H9 (cell line): ENCODE measurements around the gene SPARCL1. TPM values are rescaled to one million over a fixed set of nuclear protein-coding genes. Genes with fewer than 3 reads are reported as not detected.

Experiments
- DNase-seq: peaks from one replicate; pipeline ENCODE4 v3.0.0-alpha.2; 2017
- H2AFZ ChIP-seq: one replicate; pipeline ENCODE4 v1.6.1; 2013; ENCODE audit warnings: mild to moderate bottlenecking, low read length, control low read depth, moderate library complexity
- H2AK5ac ChIP-seq: 2 replicates; pipeline ENCODE4 v1.6.1; 2013; ENCODE audit warnings: low read length, control low read depth, mixed read lengths; ENCODE audit not compliant: insufficient read length
- H2BK120ac ChIP-seq: one replicate; pipeline ENCODE4 v1.6.1; 2013; ENCODE audit warnings: low read depth, mild to moderate bottlenecking, low read length, control low read depth, inconsistent platforms; ENCODE audit not compliant: poor library complexity, severe bottlenecking
- H2BK12ac ChIP-seq: 2 replicates; pipeline ENCODE4 v1.6.1; 2013; ENCODE audit warnings: low read length, control low read depth, mixed read lengths, low read depth; ENCODE audit not compliant: insufficient read length
- H2BK15ac ChIP-seq: 2 replicates; pipeline ENCODE4 v1.6.1; 2013; ENCODE audit warnings: low read depth, low read length, control low read depth
- H2BK20ac ChIP-seq: one replicate; pipeline ENCODE4 v1.6.1; 2013; ENCODE audit warnings: low read depth, mild to moderate bottlenecking, low read length, control low read depth, inconsistent platforms; ENCODE audit not compliant: poor library complexity, severe bottlenecking
- H2BK5ac ChIP-seq: 2 replicates; pipeline ENCODE4 v1.6.1; 2013; ENCODE audit warnings: low read length, control low read depth, mixed read lengths; ENCODE audit not compliant: insufficient read length
- H3K14ac ChIP-seq: 2 replicates; pipeline ENCODE4 v1.6.1; 2013; ENCODE audit warnings: low read length, control low read depth; ENCODE audit not compliant: insufficient read depth
- H3K18ac ChIP-seq: 2 replicates; pipeline ENCODE4 v1.6.1; 2013; ENCODE audit warnings: low read depth, mild to moderate bottlenecking, mixed read lengths, low read length, control low read depth; ENCODE audit not compliant: insufficient read length
- H3K23ac ChIP-seq: 2 replicates; pipeline ENCODE4 v1.6.1; 2013; ENCODE audit warnings: low read length, control low read depth, mixed read lengths, low read depth; ENCODE audit not compliant: insufficient read length
- H3K23me2 ChIP-seq: 2 replicates; pipeline ENCODE4 v1.6.1; 2013; ENCODE audit warnings: low read depth, mild to moderate bottlenecking, mixed read lengths, low read length, control low read depth; ENCODE audit not compliant: insufficient read length, poor library complexity, severe bottlenecking
- H3K27ac ChIP-seq: 2 replicates; pipeline ENCODE4 v1.5.1; 2013; ENCODE audit warnings: low read length, control low read depth, mixed read lengths, low read depth; ENCODE audit not compliant: insufficient read length
- H3K27me3 ChIP-seq: 2 replicates; pipeline ENCODE4 v1.6.1; 2013; ENCODE audit warnings: low read length, control low read depth, inconsistent platforms; ENCODE audit not compliant: insufficient read depth
- H3K4ac ChIP-seq: 2 replicates; pipeline ENCODE4 v1.6.1; 2013; ENCODE audit warnings: low read depth, mild to moderate bottlenecking, control low read depth, inconsistent platforms, low read length, moderate library complexity
- H3K4me1 ChIP-seq: 2 replicates; pipeline ENCODE4 v1.6.1; 2013; ENCODE audit warnings: low read length, control low read depth, inconsistent platforms; ENCODE audit not compliant: insufficient read depth
- H3K4me2 ChIP-seq: 2 replicates; pipeline ENCODE4 v1.6.1; 2013; ENCODE audit warnings: low read length, control low read depth, mixed read lengths; ENCODE audit not compliant: insufficient read length, insufficient read depth
- H3K56ac ChIP-seq: 2 replicates; pipeline ENCODE4 v1.6.1; 2013; ENCODE audit warnings: low read depth, mild to moderate bottlenecking, mixed read lengths, low read length, control low read depth; ENCODE audit not compliant: insufficient read length
- H3K79me1 ChIP-seq: 2 replicates; pipeline ENCODE4 v1.6.1; 2013; ENCODE audit warnings: low read depth, mild to moderate bottlenecking, moderate library complexity, low read length, control low read depth, inconsistent platforms; ENCODE audit not compliant: insufficient read depth, poor library complexity, severe bottlenecking
- H3K79me2 ChIP-seq: 2 replicates; pipeline ENCODE4 v1.6.1; 2013; ENCODE audit warnings: low read length, control low read depth, inconsistent platforms; ENCODE audit not compliant: insufficient read depth
- H3K9ac ChIP-seq: 2 replicates; pipeline ENCODE4 v1.6.1; 2013; ENCODE audit warnings: low read length, control low read depth, mixed read lengths; ENCODE audit not compliant: insufficient read length; ENCODE audit errors: extremely low read depth
- H3K9me3 ChIP-seq: one replicate; pipeline ENCODE4 v1.6.1; 2013; ENCODE audit warnings: low read depth, low read length, inconsistent platforms; ENCODE audit not compliant: control insufficient read depth
- H3T11ph ChIP-seq: one replicate; pipeline ENCODE4 v1.6.1; 2013; ENCODE audit warnings: mild to moderate bottlenecking, low read length, control low read depth, inconsistent platforms
- H4K20me1 ChIP-seq: one replicate; pipeline ENCODE4 v1.6.1; 2013; ENCODE audit not compliant: control insufficient read depth, insufficient read length, insufficient read depth
- H4K5ac ChIP-seq: 2 replicates; pipeline ENCODE4 v1.6.1; 2013; ENCODE audit warnings: low read depth, mild to moderate bottlenecking, mixed read lengths, low read length, control low read depth; ENCODE audit not compliant: insufficient read length
- H4K8ac ChIP-seq: replicated peaks from 2 replicates; pipeline ENCODE4 v1.6.1; 2013; ENCODE audit warnings: low read length, control low read depth, mixed read lengths, low read depth; ENCODE audit not compliant: insufficient read length
- H4K91ac ChIP-seq: 2 replicates; pipeline ENCODE4 v1.6.1; 2013; ENCODE audit warnings: low read depth, mild to moderate bottlenecking, moderate library complexity, mixed read lengths, low read length, control low read depth; ENCODE audit not compliant: insufficient read length
- H3K27ac Mint-ChIP-seq, 3 experiments: 2 replicates in 2 of 3; 3 replicates in 1 of 3; pipeline ENCODE4 v1.8.0; 2020 to 2021; ENCODE audit warnings: mixed read lengths in 3 of 3, mild to moderate bottlenecking in 1 of 3, moderate library complexity in 1 of 3
- H3K27me3 Mint-ChIP-seq: 2 replicates; pipeline ENCODE4 v1.8.0; 2021; ENCODE audit warnings: low read depth, mild to moderate bottlenecking, moderate library complexity, mixed read lengths
- H3K36me3 Mint-ChIP-seq, 3 experiments: 2 replicates in 2 of 3; 3 replicates in 1 of 3; pipeline ENCODE4 v1.8.0; 2020 to 2021; ENCODE audit warnings: low read depth in 3 of 3, mixed read lengths in 3 of 3; ENCODE audit not compliant: insufficient read depth in 1 of 3
- H3K4me1 Mint-ChIP-seq, 2 experiments: 2 replicates each; pipeline ENCODE4 v1.8.0; 2020; ENCODE audit warnings: mixed read lengths in 2 of 2
- H3K4me3 Mint-ChIP-seq, 2 experiments: 2 replicates in 1 of 2; 3 replicates in 1 of 2; pipeline ENCODE4 v1.8.0; 2020 to 2021; ENCODE audit warnings: mild to moderate bottlenecking in 2 of 2, mixed read lengths in 2 of 2, moderate library complexity in 1 of 2
- H3K9me3 Mint-ChIP-seq, 2 experiments: 2 replicates in 1 of 2; 3 replicates in 1 of 2; pipeline ENCODE4 v1.8.0; 2020; ENCODE audit warnings: mild to moderate bottlenecking in 2 of 2, mixed read lengths in 2 of 2, moderate library complexity in 1 of 2
- WGBS: extraction: QIAGEN DNeasy Blood & Tissue Kit; methylation state at CpG from one replicate; pipeline ENCODE4 v1.1.7; 2013; ENCODE audit warnings: missing lambda C conversion rate, low lambda C conversion rate, mixed read lengths; ENCODE audit not compliant: insufficient read length; ENCODE audit errors: extremely low coverage; 5-methylcytosine and 5-hydroxymethylcytosine counted together
- total RNA-seq: library from RNA; stranded (reverse); gene quantifications from 2 replicates; pipeline ENCODE4 v1.2.1, GENCODE V29; 2021
- TF ChIP-seq, protein P1 (sequence below): fragments of 200-600 bp; sonication (generic); conservative IDR thresholded peaks from 3 replicates; pipeline ENCODE4 v1.8.0; 2021; ENCODE audit warnings: antibody characterized with exemption, mild to moderate bottlenecking

The SPARCL1 gene
- total RNA-seq, 1 experiment from 2014 or later: 0.17 TPM

DNA sequence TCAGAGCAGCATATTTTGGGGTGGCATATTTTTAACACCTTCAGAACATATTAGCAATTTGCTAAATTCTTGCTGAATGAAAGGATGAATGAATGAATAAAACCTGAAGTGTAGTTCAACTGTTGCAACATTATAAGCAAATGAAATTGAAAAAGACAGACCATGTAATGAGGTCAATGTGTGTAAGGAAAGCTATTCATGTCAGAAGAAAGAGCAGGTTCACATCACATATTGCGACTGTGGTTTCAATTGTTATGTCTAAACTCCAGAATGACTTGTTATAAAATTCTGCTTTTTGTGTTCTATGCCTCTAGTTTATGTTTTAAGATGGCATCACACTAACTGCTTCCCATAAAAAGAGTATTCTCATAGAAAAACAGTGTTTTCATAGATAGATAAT lies 46.2 kb upstream of the SPARCL1 start:
- Mint-ChIP-seq H3K4me3 (no peak overlapping the region), H3K27ac (no peak overlapping the region), H3K27me3 (no peaks in the 10 kb centered on the region), H3K4me1 (peaks cover 6 to 18% of the 10 kb centered on the region in 2 experiments), H3K36me3 (no peaks in the 10 kb centered on the region), H3K9me3 (peaks cover 0 to 5% of the 10 kb centered on the region in 2 experiments; a peak in 1 of 5 replicates)
- H3K9me3 ChIP-seq: no peaks in the 10 kb centered on the region
- H3K56ac ChIP-seq: no peak overlapping the region
- no peak overlapping the region for H2AK5ac ChIP-seq
- no peak overlapping the region for H3T11ph ChIP-seq
- H3K14ac ChIP-seq: no peak overlapping the region
- H2AFZ ChIP-seq: no peak overlapping the region
- H3K9ac ChIP-seq: no peak overlapping the region
- H3K4ac ChIP-seq: no peak overlapping the region
- no peak overlapping the region for H4K91ac ChIP-seq
- H2BK5ac ChIP-seq: no peak overlapping the region
- no peaks in the 10 kb centered on the region for H3K27me3 ChIP-seq
- no peak overlapping the region for H2BK120ac ChIP-seq
- DNase-seq: no peak
- H3K23me2 ChIP-seq: no peaks in the 10 kb centered on the region
- no peaks in the 10 kb centered on the region for H4K20me1 ChIP-seq
- H3K79me2 ChIP-seq: no peaks in the 10 kb centered on the region
- no peak overlapping the region for H3K27ac ChIP-seq
- no peak overlapping the region for H3K23ac ChIP-seq
- no peak overlapping the region for H4K8ac ChIP-seq
- H3K4me2 ChIP-seq: no peak overlapping the region
- H4K5ac ChIP-seq: no peak overlapping the region
- H2BK12ac ChIP-seq: no peak overlapping the region
- peaks cover 3% of the 10 kb centered on the region for H3K4me1 ChIP-seq
- no peak overlapping the region for H3K18ac ChIP-seq
- WGBS: no CpG with 5 or more reads among the region's 1 CpG
- TF ChIP-seq, protein P1, sequence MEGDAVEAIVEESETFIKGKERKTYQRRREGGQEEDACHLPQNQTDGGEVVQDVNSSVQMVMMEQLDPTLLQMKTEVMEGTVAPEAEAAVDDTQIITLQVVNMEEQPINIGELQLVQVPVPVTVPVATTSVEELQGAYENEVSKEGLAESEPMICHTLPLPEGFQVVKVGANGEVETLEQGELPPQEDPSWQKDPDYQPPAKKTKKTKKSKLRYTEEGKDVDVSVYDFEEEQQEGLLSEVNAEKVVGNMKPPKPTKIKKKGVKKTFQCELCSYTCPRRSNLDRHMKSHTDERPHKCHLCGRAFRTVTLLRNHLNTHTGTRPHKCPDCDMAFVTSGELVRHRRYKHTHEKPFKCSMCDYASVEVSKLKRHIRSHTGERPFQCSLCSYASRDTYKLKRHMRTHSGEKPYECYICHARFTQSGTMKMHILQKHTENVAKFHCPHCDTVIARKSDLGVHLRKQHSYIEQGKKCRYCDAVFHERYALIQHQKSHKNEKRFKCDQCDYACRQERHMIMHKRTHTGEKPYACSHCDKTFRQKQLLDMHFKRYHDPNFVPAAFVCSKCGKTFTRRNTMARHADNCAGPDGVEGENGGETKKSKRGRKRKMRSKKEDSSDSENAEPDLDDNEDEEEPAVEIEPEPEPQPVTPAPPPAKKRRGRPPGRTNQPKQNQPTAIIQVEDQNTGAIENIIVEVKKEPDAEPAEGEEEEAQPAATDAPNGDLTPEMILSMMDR: no peak
- H2BK20ac ChIP-seq: no peak overlapping the region
- H2BK15ac ChIP-seq: no peak overlapping the region
- H3K79me1 ChIP-seq: no peaks in the 10 kb centered on the region
